Renal cortical epithelial cell (primary cell): ENCODE results near the gene NRG3. TPM values are rescaled to one million over a fixed set of nuclear protein-coding genes. Genes with fewer than 3 reads are reported as not detected.

Source experiments
- DNase-seq: peaks from one replicate; pipeline ENCODE4 v3.0.0-alpha.2; 2011; ENCODE audit warnings: low read depth
- total RNA-seq: library from RNA; depleted of rRNA; stranded (reverse); fragments of >200 nt; gene quantifications from 2 replicates; pipeline ENCODE4 v1.2.3, GENCODE V29; 2014

Gene NRG3
- total RNA-seq, 1 donor from 2014 or later: 0.05 TPM

DNA sequence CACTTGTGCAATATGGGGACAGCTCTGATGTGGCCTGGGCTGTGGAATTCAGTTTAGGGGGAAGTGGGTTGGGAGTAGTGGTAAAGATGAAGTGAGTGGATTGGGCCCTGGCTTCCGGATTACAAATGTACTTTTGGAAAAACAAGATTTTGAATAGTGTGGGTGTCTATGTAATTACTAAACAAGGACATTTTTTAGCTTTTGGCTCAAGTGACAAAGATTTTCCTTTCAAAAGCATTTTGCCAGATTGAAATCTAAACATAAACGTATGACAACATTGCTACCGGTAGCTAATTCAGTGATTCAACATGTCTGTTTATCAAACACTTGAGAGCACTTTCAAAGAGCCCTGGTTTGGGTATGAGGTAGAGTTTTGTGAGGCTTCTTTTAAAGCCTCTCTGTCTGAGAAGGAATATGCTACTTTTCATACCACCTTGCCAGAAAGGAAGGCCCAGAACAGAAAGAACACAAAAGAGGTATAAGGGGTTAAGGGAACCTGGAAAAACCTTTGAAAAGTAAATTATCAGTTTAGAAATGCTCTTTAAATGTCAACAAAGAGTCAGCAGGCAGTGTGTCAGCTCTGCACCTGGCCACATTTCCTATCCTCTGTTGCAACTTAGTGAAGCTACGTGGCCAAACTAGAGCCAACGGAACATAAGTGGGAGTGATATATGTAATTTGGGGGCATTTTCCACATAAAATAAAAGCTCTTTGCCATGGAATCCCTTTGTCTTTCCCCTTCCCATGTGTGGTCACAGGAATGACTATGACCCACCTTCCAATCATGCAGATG lies 516.1 kb downstream of the NRG3 start:
- DNase-seq: no peak

DNA sequence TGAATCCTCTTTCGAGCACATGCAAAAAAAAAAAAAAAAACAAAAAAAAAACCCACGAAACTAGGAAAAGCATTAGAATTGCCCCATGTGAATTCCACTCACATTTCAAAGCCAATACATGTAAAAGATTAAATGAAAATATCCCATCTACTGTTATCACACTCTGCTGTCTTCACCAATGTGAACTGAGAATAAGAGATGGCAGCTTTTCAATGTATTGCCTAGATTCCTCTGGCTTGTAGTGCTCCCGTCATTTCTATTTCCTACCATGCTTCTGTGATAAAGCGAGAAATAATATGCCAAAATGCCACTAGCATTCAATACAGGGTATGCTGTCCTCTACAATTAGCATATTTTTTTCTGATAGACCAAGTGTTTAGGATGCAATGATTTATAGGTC lies 517.0 kb downstream of the NRG3 start:
- no peak for DNase-seq

DNA sequence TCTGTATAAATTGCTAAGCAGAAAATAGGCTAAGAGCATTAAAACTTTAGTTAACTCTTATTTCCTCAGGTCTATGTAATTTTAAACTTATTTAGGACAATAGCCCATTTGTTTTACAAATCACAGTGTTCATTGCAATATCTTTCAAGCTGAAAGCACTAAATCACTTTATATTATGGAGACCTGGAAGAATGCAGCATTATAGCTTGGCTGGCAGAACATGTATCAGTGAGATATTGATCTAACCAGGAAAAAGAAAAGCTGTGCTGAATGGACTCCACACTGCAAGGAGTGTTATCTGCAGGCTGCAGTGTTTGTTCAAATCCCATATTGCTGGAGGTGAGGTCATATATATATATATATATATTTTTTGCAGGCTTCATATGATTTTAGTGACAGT lies 517.5 kb downstream of the NRG3 start:
- no peak for DNase-seq

DNA sequence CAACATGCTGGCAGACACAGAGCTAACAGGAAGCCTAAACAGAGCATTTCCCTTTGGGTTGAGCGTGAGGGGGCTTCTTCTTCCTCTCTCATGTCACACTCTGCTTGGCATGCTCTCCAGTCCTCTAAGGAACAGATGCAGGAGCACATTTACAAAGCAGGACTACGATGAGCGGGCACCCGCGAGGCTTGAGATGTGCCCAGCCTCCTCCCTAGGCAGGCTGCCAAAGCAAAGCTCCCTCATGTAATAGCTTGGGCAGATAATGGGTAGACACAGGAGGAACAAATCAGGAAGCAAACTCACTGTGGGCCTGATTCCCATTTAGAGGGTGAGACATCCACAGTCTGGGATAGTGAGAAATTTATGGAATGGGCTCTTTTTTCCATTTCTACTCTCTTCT lies 519.1 kb downstream of the NRG3 start:
- no peak for DNase-seq

DNA sequence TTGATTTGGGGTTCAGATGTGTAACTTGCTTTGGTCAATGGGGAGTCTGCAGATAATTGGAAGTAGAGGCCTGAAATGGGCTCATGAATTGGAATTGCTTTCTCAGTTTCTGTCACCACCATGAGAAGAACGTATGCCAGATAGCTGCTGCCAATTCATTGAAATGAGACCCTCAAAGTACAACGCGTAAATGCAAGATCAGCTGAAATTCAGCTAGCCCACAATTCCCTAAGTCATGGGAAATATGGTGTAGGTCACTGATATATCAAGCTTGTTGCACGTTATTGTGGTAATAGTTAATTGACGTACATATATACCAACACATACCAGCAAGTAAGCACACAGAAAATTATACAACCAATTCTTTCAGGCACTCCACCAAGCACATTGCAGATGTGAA lies 520.0 kb downstream of the NRG3 start:
- DNase-seq: no peak

DNA sequence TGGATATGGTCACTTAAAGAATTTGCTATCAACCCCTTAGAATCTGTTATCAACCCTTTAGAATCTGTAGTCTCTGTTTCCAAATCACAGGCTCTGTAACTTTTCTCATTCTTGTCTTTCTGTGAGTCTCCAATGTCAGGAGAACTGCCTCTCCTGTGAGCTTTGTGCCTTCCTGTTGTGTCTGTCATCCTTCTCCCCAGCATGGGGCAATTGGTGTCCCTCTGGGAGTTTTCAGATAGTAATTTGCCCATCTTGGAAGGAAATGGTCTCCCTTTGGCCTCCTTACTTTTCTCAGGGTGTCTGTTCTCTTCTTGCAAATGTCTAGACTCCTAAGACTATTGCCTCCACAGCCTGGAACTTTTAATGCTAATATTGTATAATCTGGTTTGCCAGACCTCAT lies 521.9 kb downstream of the NRG3 start:
- DNase-seq: no peak

DNA sequence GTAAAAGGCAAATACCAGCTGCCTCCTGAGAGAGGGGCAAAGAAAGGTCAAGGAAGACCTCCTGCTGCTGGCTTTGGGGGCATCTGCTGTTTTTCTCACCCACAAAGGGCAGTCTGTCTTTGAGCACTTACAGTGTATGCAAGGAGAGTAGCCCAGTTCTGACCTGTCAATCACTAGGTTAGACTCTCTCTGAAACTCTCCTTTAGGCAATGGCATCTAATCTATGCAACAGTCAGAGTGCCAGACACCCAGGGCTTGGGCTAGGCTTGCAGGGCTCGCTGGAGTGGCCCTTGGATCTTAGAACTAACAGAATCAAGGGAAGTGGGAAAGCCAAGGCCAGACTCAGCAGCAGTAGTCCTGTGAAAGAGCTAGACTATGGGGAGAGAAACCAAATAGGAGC lies 522.9 kb downstream of the NRG3 start:
- DNase-seq: no peak

DNA sequence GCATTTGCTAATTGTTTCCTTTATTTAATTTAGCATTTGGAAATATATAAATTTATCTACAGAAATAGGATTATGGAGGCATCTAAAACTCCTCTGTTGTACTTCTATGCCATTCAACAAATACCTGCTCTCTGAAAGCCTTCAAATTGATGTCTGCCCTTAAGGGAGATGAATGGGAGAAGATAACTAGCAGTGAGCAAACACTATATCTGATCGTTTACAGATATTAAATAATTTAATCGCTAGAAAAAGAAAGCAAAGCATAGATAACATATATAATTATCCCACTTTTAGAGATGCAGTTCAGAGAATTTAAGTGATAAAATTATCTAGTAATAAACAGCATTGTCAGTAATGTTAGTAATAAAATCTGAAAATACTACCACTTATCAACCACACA lies 524.9 kb downstream of the NRG3 start:
- no peak for DNase-seq

DNA sequence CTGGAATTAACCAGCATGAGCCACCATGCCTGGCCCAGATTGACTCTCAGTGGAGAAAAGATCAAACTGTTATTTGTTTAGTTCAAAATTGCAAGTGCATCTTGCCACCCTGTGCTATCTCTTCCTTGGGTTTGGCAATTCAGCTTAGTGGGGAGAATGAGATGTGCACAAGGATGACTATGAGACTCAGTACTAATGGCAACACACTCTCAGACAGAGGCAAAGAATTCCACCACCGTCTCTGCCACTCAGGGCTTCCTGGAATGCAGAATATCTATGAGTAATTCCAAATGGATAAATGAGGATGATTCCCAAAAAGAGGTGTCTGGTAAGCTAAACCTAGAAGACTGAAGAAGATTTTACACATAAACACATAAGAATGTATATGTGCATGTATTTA lies 525.8 kb downstream of the NRG3 start:
- no peak for DNase-seq

DNA sequence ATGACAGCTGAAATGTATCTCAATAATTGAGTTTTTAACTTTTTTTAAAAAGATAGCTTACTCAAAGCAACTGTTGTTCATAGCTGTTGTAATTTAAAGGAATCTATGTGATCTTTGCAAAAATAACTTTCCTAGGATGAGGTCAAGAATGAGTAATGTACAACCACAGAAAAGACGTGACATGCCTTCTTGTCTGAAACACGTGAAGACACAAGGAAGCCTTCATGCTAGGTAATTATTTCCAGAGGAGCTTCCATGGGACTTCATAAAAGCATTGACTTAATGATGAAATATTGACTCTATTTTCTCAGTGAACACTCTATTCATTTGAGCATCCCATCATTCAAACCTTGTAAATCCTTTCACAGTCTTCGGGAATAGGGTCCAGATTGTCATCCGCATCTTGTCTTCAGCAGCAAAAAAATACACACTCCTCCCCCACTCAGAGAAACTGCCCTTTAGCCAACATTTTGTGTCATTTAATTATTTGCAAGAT lies 528.0 kb downstream of the NRG3 start:
- peak; percentile 48 for DNase-seq

DNA sequence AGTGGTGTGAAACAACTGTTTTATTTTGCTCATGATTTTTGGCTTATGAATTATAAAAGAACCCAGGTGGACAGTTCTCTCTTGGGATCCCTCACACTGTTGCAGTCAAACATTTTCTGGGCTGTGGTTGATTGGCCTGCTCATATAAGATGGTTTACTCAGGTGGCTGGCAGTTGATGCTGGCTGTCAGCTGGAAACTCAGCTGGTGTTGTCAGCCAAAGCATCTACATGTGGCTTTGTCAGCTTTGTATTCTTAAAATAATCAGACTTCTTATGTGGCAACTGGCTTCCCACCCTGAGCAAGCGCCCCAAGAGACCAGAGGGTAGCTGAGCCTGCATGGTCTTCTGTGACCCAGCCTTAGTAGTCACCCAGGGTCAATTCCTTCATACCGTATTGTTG lies 534.7 kb downstream of the NRG3 start:
- no peak for DNase-seq

DNA sequence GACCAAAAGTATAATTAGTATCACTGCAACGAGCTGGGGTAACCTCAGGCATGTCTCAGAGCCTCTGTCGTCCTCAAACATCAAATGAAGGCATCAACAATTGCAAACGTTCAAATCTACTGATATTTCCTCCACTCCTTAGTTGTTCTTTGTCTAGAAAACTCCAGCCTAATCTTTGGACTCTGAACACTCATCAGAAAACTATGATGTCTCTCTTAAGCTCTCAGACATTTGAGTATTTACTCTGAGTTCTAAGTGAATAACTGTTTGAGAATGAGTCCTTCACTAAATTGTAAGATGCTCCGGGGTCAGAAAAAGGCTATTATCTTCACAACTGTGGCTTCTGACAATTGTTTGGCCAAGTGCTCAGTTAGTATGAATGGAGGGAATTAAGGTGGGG lies 536.4 kb downstream of the NRG3 start:
- no peak for DNase-seq

DNA sequence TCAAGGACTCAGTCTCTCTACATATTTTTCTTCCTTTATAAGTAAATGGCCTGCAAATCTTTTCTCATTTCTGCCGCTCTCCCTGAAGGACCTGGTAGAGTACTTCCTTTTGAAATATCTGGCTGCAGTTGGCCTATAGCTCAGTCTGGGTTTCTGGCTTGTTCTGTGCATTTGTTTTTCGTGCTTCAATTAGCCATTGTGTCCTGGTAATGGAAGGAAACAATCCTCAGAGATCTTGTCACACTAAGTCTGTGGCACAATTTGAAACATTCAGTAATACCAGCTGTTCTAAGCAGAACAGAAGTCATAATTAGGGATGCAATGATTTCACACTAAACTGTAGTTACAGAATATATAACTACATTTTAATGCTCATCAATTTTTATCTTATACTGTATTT lies 545.0 kb downstream of the NRG3 start:
- DNase-seq: no peak

DNA sequence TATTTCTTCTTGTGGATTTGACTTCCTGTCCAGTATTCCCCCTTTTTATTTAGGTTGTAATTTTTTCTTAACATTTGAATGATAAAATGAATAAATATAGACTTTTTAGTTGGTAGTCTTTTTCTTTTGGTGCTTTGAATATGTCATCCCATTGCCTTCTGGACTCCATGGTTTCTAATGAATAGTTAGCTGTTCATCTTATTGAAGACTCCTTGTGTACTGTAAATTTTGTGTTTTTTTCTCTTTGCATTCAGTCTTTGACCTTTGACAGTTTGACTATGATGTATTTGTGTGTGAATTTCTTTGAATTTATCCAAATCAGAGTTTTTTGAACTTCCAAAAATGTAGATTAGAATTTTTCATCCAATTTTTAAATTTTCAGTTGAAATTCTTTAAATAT lies 554.3 kb downstream of the NRG3 start:
- DNase-seq: no peak

DNA sequence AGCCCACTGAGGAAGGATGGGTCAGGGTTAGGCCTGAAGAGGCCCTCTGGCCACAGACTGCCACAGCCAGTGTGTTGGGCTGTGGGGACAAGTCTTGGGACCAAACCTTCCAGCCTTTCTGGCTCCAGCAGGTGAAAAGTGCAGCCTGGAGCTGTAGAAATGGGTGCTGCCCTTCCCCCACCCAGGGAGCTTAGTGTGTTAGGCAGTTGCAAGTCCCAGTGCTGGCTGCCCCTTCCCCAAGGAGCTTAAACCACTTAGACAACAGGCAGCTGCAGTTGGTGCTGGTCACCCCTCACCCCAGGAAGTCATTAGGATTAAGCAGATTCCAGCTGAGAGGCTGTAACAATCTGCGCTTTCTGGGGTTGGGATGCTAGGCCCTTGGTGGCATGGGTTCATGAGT lies 563.3 kb downstream of the NRG3 start:
- DNase-seq: no peak

DNA sequence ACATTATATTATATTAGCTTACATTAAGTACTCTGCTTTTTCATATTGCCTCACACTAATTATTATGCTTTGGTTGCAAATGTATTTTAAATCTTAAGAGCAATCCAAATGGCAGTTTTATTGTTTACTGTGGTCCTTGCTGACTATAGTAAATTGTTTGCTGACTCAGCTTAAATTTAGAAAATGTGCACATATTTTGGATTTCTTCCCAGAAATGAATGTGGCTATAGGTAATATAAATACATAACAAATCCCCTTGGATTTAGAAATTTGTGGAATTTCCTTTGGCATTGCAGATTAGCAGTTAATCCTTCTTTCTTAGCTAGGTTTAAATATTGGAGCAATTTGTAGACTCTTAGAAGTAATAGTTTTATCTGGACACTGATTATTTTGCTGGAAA lies 565.8 kb downstream of the NRG3 start:
- no peak for DNase-seq

DNA sequence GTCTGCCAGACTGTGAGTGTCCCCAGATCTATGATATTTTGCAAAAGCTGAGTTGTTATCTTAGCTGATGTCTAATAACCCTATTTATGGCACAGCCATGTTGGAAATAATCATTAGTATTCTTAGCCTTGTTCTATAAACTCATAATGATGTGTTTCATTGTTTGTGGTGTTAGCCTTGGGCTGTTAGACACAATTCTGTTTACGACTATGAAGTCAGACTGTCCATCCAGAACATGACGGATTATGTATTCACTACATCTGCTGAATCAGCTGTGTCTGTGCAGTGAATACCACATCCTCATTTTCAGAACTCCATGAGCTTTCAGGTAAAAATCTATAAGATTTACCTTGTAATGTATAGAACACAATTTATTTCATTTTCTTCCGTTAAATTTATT lies 577.1 kb downstream of the NRG3 start:
- no peak for DNase-seq

DNA sequence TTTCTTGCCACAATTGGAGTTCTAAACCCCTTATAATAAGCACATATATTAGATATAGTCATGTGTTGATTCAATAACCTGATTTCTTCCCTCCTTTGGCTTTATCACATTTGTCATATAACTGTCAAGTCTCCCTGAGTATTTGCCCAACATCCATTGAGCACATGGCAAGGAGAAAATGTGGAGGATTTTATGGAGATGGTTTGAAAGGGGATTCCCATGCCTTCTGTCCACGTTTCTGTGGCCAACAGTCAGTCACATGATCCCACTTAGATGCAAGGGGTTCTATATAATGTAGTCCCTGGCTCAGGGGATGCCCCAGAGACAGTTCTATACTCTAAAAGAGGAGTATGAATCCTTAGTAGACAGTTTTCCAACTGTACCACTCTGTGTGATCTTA lies 577.7 kb downstream of the NRG3 start:
- DNase-seq: no peak

DNA sequence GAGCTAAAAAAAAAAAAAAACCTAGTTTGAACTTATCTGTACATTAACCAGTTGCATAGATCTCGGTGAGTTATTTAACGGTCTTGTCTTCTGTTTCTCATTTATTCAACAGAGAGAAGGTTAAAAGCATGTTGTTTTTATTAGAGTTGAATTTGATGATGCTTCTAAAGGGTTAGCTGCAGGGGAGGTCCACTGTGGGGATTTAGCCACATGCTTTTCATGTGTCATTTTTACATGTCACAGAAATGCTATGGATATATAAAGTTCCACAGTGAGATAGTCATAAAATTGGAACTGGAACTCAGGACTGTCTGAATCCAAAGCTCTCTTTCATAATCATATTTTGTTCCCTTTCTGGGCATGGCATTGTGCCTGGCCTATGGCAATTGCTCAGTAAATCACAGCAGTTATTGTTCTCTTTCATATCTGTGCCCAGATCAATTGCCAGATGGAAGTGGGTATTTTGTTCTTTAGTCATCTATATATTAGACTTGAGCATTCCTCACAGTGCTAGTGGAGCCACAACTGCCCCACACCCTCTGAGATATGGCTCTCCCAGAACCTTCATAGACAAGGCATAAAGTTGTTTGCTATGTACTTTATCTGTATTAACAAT lies 578.8 kb downstream of the NRG3 start:
- no peak for DNase-seq

DNA sequence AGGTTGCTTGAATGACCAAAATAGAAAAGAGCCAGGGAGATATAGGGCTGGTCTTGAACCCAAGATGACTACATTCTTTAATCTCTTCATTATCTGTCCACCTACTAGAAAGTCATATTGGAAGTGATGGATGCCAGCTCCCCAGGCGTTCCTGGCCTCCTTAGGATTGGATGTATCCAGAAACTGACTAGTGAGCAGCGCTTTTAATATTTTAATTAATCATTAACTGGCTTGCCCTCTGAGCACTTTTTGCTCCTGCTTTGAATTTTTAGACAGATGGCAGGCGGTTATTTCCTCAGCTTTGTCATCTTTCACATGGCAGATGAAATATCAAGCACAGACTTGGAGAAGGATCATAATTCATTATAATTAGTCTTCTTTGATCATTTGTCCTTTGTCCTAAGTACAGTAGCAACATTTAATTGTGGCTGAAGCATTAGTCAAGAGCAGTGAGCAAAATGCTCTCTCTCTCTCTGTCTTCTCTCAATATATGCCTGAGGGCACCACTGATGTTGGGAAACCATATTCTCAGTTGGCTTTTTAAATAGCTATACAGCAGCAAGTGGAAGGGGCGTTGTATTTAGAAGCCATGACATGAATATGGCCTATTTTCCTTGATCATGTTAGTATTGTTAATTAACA lies 588.0 kb downstream of the NRG3 start:
- no peak for DNase-seq

DNA sequence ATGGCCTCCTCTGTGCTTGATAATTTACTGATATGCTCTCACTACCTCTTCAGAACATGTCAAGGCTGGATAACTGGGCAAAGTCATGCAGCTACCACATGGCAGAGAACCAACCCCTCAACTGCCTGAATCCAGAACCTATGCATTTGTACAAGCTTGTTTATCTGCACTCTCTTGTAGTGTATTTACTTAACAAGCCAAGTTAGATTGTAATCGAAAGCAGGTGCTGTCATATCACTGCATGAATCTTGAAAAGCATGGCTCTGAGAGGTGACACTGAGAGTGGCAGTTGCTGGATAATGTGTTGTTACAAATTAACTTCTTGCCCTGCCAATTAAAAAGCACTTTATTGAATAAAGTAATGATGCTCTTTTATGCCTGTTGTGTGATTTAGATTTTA lies 588.6 kb downstream of the NRG3 start:
- DNase-seq: no peak

DNA sequence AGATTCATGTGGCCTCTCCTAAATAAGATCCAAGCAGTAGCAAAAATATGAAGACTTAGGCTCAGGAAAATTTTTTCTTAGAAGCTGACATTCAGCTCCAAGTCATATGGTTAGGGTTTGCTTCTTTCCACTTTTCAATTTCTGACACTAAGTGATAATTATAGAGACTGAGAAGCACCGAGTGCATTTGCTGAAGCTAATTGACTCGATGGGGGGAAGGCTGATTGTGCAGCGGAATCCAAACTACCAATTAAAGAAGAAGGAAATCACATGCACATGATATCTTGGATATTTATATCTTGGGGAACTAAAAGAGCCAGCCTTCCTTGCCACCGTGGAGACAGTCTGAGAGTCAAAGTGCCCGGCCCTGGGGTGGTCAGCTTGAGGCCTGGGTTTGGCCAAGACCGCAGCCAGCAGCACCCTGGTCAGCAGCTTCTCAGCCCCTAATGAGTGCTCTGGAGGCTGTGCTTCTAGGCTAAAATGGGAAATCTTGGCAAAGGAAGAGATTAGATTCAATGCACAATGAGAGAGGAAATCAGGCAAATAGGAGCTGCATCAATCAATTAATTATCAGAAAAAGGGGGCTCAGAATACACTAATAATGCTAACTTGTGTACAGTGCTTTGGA lies 589.3 kb downstream of the NRG3 start:
- no peak for DNase-seq

DNA sequence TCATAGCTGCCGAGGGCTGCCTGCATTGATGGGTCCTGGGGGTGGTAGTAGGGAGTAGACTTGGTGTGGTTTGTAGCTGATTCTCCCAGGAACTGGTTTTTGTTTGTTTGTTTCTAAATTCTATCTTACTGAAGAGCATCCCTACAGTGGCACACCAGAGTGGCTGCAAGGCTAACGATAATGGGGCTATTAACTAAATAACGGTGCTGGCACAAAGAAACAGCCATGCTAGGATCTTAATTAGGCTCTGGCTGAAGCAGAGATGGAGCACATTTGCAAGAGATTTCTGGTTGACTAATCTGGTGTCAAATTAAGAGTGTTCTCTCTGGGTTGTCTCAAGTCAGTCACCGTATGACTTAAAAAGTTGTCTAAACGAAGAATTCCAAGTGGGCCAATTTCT lies 590.0 kb downstream of the NRG3 start:
- DNase-seq: no peak
